Measurements from ENCODE around the gene PRRG4.
"Not testable (repeated sequence)": the region's sequence is repeated elsewhere in the genome, so short reads cannot be mapped to it uniquely, and the experiment has no call there.

The PRRG4 gene

DNA sequence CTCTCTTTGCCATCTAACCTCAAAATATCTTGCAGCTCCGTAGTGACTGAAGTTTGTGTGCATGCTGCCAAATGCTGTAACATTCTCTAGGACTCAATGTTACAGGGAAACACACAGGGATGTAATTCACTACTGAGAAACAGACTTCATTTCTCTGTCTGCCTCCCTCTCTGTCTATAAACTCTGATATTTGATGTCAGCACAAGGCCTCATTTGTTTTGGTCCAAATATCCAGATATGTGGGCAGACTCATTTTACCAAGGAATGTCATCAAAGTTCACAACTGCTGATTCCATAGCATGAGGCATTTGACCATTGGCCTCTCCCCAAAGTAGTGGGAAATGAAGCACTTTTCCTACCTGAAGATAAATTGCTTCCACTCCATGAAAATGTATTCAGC, 2.5 kb upstream of the PRRG4 start:
- no peak overlapping the region for H3K4me3 ChIP-seq (ENCODE audit: low read length)
- DNase-seq (ENCODE audit: low read depth, low spot score), result no peak

DNA sequence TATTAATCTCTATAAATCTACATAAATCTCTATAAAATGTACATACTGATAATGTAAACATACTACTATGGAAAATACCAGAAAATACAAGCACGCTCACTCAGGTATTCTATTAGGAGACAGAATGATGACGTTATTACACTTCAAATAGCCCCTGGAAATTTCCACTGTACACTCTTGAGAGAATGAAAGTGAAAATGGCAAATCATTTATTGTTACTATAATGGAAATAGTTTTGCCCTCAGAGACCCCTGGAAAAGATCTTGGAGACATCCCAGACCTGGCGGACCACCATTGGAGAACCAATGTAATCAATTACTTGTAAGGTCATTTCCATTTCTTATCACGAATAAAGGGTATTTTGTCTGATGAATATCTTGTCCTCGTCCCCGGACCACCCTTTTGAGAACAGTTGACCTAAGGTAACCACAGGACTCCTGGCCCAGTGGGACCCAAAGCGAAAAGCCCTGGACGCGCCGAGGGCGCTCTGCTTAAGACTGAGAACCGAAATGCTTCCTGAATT, 509 bp upstream of the PRRG4 start:
- no peak for DNase-seq (ENCODE audit: low read depth, low spot score)
- H3K4me3 ChIP-seq (ENCODE audit: low read length), result no peak overlapping the region

DNA sequence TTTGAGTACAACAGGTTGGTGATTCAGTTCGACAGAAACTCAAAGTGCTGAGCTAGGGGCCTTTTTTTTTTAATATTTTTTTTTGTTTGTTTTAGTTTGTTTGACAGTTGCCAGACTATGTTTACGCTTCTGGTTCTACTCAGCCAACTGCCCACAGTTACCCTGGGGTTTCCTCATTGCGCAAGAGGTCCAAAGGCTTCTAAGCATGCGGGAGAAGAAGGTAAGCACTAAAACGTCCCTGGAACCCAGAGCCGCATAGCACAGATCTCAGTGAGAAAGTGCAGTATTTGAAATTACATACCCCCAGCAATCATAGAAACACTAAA, 649 bp downstream of the PRRG4 start:
- no peak overlapping the region for H3K4me3 ChIP-seq (ENCODE audit: low read length)
- no peak for DNase-seq (ENCODE audit: low read depth, low spot score)

DNA sequence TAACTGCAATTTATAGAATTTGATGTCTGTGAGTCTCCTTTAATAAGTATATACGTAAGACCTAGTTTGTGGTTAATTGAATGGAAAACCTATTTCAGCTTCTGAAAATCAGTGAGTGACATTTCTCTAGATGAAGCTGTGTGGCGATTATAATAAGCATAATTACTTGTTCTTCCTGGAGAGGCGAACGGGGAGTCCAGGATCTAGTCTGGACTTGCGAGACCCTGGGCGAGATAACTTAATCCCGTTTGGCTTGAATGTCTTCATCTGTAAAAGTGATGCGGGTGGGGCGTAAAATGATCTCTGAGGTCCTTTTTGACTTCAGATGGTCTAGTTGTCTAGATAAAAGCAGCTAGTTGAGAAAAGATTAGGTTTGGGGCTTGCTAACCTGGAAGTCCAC, 1.1 kb downstream of the PRRG4 start:
- no peak overlapping the region for H3K4me3 ChIP-seq (ENCODE audit: low read length)
- DNase-seq (ENCODE audit: low read depth, low spot score), result no peak

GRCh38 chr11:32831221-32831620, 1.5 kb downstream of the PRRG4 start:
- DNase-seq (ENCODE audit: low read depth, low spot score), result no peak
- H3K4me3 ChIP-seq (ENCODE audit: low read length), result no peak overlapping the region

- no peak for DNase-seq (ENCODE audit: low read depth, low spot score)
Measured at GRCh38 chr11:32833921-32834320, 4.2 kb downstream of the PRRG4 start.

DNA sequence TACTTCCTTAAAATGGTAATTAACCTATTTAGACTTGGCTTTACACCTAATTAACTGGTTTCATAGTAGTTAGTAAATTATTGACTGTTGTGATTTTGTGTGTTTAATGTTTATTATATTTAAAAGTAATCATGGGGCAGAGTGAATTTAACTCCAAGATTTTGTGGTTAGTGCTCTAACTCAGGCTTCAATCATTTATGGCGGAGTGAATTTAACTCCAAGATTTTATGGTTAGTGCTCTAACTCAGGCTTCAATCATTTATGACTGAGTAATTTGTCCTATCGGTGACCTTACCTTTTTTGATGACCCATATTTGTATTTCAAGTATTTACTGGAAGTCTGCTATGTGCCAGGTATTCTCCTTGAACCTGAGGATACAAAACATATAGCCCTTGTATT, 7.2 kb downstream of the PRRG4 start:
- H3K4me3 ChIP-seq (ENCODE audit: low read length), result no peak overlapping the region
- no peak for DNase-seq (ENCODE audit: low read depth, low spot score)

More at GRCh38 chr11:32833921-32834320, 4.2 kb downstream of the PRRG4 start:
- no peak overlapping the region for H3K4me3 ChIP-seq (ENCODE audit: low read length)

- DNase-seq (ENCODE audit: low read depth, low spot score), result no peak
Measured at GRCh38 chr11:32838505-32839274, 9.0 kb downstream of the PRRG4 start.

DNA sequence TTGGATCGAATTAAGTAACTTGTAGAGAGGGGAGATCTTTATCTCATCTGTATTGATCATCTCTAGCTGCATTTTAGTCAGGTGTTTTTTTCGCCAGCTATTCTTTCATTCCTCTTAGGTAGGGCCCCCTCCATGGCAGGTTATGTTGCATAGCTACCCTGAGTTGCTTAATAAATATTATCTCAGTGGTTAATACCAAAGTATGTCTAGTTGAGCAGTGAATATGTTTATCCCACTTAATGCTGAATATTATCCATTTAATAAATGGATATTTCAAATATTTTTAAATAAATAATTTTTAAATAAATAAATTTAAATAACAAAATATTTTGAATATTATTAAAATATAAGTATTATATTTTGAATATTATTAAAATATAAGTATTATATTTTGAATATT, 9.6 kb downstream of the PRRG4 start:
- no peak for DNase-seq (ENCODE audit: low read depth, low spot score)
- no peak overlapping the region for H3K4me3 ChIP-seq (ENCODE audit: low read length)

More at GRCh38 chr11:32838505-32839274, 9.0 kb downstream of the PRRG4 start:
- no peak overlapping the region for H3K4me3 ChIP-seq (ENCODE audit: low read length)

DNA sequence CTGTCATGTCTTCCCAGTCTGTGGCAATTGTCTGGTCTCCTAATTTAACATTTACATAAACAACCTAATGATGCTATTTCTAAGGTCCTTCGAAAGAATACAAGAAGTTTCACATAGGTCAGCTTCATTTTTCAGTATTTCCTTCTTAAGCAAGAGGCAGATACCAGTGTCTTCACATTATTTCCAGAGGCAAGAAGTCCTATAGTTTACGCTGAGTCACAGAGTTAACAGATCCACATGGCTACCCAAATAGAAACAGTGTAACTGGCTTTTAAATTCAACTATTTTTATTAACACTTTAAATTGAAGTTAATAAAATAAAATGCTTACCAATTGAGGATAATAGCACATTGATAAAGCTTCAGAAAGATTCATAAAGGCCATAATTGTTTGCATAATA, 10.9 kb downstream of the PRRG4 start:
- DNase-seq (ENCODE audit: low read depth, low spot score), result no peak
- no peak overlapping the region for H3K4me3 ChIP-seq (ENCODE audit: low read length)

DNA sequence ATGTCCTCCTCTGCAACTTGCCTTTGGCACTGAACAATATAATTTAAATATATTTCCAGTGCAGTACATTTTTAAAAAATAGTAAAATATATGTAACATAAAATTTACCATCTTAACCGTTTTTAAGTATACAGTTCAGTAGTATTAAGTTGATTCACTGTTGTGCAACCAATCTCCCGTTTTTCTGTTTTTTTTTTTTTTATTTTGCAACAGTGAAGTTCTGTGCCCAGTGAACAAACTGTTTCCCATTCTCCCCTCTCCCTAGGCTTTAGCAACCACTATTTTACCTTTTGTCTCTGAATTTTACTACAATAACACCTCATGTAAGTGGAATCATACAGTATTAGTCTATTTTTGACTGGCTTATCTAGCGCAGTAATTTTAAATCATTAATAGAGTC, 13.8 kb downstream of the PRRG4 start:
- DNase-seq (ENCODE audit: low read depth, low spot score), result no peak
- no peak overlapping the region for H3K4me3 ChIP-seq (ENCODE audit: low read length)

GRCh38 chr11:32847511-32847910, 17.8 kb downstream of the PRRG4 start:
- no peak for DNase-seq (ENCODE audit: low read depth, low spot score)
- H3K4me3 ChIP-seq (ENCODE audit: low read length), result no peak overlapping the region

DNA sequence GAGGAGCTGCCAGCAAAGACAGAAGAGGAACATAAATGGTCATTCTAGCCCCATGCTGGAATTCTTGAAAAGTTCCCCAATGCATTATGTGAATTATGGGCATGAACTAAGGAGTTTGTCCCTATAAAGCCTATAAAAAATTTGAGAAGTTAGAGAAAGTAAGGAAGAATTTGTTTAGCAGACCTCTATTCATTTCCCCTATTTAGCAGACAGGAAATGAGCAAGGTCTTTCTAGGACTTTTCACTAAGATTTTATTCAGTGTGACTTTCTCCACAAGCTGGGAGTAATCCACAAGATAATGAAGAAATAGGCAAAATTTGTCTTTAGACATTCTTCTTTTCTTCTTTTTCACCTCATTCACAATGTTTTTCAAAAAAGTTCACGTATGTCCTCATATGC, 20.0 kb downstream of the PRRG4 start:
- no peak overlapping the region for H3K4me3 ChIP-seq (ENCODE audit: low read length)
- no peak for DNase-seq (ENCODE audit: low read depth, low spot score)

DNA sequence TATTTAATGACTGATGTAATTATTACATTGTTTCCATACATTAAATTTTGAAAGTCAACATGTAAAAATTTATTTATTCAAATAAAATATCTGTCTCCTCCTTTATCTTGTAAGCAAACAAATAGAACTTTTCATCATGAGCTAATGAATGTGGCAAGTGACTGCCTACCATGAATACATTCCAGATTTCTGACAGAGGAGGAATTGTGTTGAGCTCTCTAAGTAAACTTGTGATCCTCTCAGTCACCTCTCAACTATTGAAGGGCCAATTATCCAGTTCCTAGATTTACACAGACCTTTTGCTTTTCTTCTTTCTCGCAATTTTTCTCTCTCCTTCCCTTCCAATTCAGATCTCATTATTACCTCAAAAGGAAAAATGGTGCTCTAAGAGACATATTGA, 21.5 kb downstream of the PRRG4 start:
- no peak overlapping the region for H3K4me3 ChIP-seq (ENCODE audit: low read length)
- DNase-seq (ENCODE audit: low read depth, low spot score), result no peak

DNA sequence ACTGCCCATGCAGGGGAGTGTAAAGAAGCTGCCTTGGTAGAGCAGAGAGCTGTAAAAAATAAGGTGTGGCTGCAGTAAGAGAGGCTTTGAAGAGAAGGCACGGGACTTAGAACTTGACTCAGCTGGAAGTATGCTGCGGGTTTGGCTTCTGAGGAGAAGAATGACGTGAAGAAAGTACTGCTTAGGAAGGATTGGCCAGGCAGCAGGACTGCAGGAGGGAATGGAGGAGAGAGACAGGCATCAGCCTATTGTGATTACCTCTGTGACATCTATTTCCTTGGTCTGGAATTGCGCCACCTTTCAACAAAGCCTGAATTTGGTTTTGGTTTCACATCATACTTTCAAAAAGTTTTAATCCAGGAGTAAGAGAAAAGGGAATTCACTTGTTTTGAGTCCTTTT, 22.5 kb downstream of the PRRG4 start:
- no peak for DNase-seq (ENCODE audit: low read depth, low spot score)
- H3K4me3 ChIP-seq (ENCODE audit: low read length), result no peak overlapping the region

- no peak for DNase-seq (ENCODE audit: low read depth, low spot score)
- no peak overlapping the region for H3K4me3 ChIP-seq (ENCODE audit: low read length)
Measured at GRCh38 chr11:32855601-32856000, 25.9 kb downstream of the PRRG4 start.

DNA sequence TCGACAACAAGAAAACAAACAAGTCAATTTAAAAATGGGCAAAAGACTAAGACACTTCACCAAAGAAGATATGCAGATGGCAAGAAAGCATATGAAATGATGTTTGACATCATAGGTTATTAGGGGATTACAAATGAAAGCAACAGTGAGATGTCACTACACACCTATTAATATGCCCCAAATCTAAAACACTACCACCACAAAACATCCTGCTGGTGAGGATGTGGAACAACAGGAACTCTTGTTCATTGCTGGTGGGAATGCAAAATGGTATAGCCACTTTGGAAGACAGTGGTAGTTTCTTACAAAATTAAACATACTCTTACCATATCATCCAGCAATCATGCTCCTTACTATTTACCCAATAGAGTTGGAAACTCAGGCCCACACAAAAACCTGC, 29.0 kb downstream of the PRRG4 start:
- no peak for DNase-seq (ENCODE audit: low read depth, low spot score)
- H3K4me3 ChIP-seq (ENCODE audit: low read length), result no peak overlapping the region

GRCh38 chr11:32861850-32862577, 32.3 kb downstream of the PRRG4 start:
- DNase-seq (ENCODE audit: low read depth, low spot score), result no peak
- H3K4me3 ChIP-seq (ENCODE audit: low read length), result no peak overlapping the region

- no peak for DNase-seq (ENCODE audit: low read depth, low spot score)
- no peak overlapping the region for H3K4me3 ChIP-seq (ENCODE audit: low read length)
Measured at GRCh38 chr11:32864555-32864954, 34.8 kb downstream of the PRRG4 start.

DNA sequence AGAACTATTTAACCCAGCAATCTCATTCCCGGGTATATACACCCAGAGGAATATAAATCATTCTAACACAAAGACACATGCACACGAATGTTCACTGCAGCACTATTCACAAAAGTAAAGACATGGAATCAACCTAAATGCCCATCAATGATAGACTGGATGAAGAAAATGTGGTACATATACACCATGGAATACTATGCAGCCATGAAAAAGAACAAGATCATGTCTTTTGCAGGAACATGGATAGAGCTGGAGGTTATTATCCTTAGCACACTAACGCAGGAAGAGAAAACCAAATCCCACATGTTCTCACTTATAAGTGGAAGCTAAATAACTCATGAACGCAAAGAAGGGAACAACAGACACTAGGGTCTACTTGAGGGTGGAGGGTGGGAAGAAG, 39.0 kb downstream of the PRRG4 start:
- not testable (repeated sequence) for DNase-seq (ENCODE audit: low read depth, low spot score); H3K4me3 ChIP-seq (ENCODE audit: low read length)

DNA sequence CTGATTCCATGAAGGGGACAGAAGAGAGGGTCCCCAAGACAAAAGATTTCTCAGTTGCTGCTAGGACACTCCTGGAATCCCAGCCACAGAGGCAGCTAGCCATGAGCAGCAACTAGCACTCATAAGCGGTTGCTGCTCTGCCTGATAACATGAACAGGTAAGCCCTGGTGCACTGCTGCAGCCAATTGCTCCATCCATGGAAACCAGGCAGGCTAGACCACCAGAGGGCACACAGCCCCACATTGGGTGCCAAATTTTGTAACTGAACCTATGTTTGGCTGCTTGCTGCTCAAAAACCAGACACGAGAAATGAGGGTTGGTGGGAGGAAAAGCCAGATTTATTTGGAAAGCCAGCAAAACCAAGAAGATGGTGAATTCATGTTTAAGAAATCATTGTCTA, 40.9 kb downstream of the PRRG4 start:
- no peak for DNase-seq (ENCODE audit: low read depth, low spot score)
- no peak overlapping the region for H3K4me3 ChIP-seq (ENCODE audit: low read length)
